Measurements from ENCODE around the gene ARID5B.
A peak's percentile ranks its signal among the peaks of the same experiment; 100 is the strongest.

ARID5B gene

DNA sequence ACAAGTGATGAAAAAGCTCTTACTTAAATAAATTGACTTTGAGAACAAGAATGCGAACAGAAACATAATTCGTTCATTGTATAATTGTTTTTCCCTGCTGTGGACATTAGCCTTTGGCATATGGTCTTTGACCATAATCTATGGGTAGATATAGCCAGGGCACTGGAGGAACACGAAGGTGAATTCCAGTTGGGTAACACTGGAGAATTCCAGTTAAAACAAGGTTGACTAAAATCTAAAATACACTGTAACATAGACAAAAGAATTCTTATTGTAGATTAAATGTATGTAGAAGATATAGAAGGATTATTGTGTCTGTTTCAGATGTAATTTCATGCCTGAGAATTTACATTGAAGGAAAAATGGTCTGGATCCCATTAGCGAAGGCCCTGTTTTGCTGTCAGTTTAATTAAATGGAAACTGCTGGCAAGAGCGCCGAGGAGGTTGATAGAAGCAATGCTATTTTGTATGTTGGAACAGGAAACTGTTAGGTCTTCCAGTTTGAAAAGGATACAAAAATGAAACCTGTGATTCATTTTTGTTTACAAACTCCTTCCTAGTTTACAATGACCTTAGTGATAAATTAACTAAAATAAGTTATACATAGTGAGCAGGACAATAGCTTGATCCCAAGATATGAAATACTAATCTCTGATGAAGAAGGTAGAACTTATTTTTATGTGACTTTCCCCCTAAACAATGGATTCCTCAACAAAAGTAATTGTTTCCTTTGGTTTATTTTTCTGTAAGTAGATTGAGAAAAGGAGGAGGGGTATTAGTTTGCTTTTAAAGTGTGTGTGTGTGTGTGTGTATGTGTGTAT, 68.9 kb downstream of the ARID5B start:
- Histone ChIP-seq H3K4me2 (ENCODE audit: low read depth, low read length, poor library complexity, severe bottlenecking) (peak overlapping the region; percentile 0), H3K4me3 (ENCODE audit: low read length, poor library complexity, severe bottlenecking) (no peak overlapping the region)

DNA sequence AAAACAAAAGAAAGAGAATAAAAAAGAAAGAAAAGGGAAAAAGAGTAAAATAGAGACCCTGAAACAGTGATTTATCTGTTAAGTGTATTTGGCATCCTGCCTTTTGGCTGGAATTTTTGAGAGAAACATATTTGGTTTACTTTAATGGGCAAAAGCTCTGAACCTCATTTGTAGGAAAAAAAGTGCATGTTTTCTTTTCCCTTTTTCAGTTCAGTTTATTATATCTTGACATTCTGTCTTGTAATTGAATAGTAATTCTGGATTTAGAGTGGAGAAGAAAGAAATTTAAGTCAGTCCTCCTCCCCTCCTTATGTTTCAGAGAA, 69.5 kb downstream of the ARID5B start:
- Histone ChIP-seq H3K4me2 (ENCODE audit: low read depth, low read length, poor library complexity, severe bottlenecking) (no peak overlapping the region), H3K9me2 (replicated peaks; ENCODE audit: low read depth, low read length) (no peaks in the 10 kb centered on the region), H3K9ac (ENCODE audit: low read depth, low read length, poor library complexity, severe bottlenecking) (no peak overlapping the region), H3K27me3 (ENCODE audit: insufficient read depth, low read length, poor library complexity, severe bottlenecking) (no peaks in the 10 kb centered on the region), H3K4me3 (ENCODE audit: low read length, poor library complexity, severe bottlenecking) (no peak overlapping the region), H3K36me3 (ENCODE audit: insufficient read depth, low read length) (peaks cover 61% of the 10 kb centered on the region), H3K9me3 (ENCODE audit: insufficient read depth, low read depth, low read length) (no peaks in the 10 kb centered on the region), H3F3A (ENCODE audit: low read depth) (no peaks in the 10 kb centered on the region; the same call in 1 of the 2 replicates), H3K79me2 (ENCODE audit: insufficient read depth, low read length) (peaks cover 99% of the 10 kb centered on the region), H2AFZ (ENCODE audit: low read length) (no peak overlapping the region), H4K20me1 (ENCODE audit: insufficient read depth, low read length, poor library complexity, severe bottlenecking) (peaks cover 14% of the 10 kb centered on the region), H3K4me1 (ENCODE audit: insufficient read depth, low read length, poor library complexity, severe bottlenecking) (peaks cover 31% of the 10 kb centered on the region)
- no peak for TF ChIP-seq EZH2phosphoT487 (IDR thresholded peaks at IDR 0.05; ENCODE audit: borderline replicate concordance)
- TF ChIP-seq, protein P1, sequence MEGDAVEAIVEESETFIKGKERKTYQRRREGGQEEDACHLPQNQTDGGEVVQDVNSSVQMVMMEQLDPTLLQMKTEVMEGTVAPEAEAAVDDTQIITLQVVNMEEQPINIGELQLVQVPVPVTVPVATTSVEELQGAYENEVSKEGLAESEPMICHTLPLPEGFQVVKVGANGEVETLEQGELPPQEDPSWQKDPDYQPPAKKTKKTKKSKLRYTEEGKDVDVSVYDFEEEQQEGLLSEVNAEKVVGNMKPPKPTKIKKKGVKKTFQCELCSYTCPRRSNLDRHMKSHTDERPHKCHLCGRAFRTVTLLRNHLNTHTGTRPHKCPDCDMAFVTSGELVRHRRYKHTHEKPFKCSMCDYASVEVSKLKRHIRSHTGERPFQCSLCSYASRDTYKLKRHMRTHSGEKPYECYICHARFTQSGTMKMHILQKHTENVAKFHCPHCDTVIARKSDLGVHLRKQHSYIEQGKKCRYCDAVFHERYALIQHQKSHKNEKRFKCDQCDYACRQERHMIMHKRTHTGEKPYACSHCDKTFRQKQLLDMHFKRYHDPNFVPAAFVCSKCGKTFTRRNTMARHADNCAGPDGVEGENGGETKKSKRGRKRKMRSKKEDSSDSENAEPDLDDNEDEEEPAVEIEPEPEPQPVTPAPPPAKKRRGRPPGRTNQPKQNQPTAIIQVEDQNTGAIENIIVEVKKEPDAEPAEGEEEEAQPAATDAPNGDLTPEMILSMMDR (conservative IDR thresholded peaks at IDR 0.05; ENCODE audit: low read length), result no peak

More for the DNA sequence above, 68.9 kb downstream of the ARID5B start:
- Histone ChIP-seq H4K20me1 (ENCODE audit: insufficient read depth, low read length, poor library complexity, severe bottlenecking) (peaks cover 16% of the 10 kb centered on the region), H3K79me2 (ENCODE audit: insufficient read depth, low read length) (peaks cover 99% of the 10 kb centered on the region), H3K9ac (ENCODE audit: low read depth, low read length, poor library complexity, severe bottlenecking) (no peak overlapping the region), H3K27me3 (ENCODE audit: insufficient read depth, low read length, poor library complexity, severe bottlenecking) (no peaks in the 10 kb centered on the region), H2AFZ (ENCODE audit: low read length) (no peak overlapping the region), H3K36me3 (ENCODE audit: insufficient read depth, low read length) (peaks cover 66% of the 10 kb centered on the region), H3F3A (ENCODE audit: low read depth) (no peaks in the 10 kb centered on the region; the same call in 1 of the 2 replicates), H3K9me2 (replicated peaks; ENCODE audit: low read depth, low read length) (no peaks in the 10 kb centered on the region), H3K4me1 (ENCODE audit: insufficient read depth, low read length, poor library complexity, severe bottlenecking) (peaks cover 37% of the 10 kb centered on the region), H3K9me3 (ENCODE audit: insufficient read depth, low read depth, low read length) (no peaks in the 10 kb centered on the region)
- TF ChIP-seq, protein P1 (conservative IDR thresholded peaks at IDR 0.05; ENCODE audit: low read length), result no peak
- TF ChIP-seq EZH2phosphoT487 (IDR thresholded peaks at IDR 0.05; ENCODE audit: borderline replicate concordance), result no peak

GRCh38 chr10:61973169-61973568, 71.7 kb downstream of the ARID5B start:
- no peak overlapping the region for H2AFZ ChIP-seq (ENCODE audit: low read length)
- H3K79me2 ChIP-seq (ENCODE audit: insufficient read depth, low read length), result peaks cover 85% of the 10 kb centered on the region
- H3K36me3 ChIP-seq (ENCODE audit: insufficient read depth, low read length), result peaks cover 46% of the 10 kb centered on the region
- H3K9ac ChIP-seq (ENCODE audit: low read depth, low read length, poor library complexity, severe bottlenecking), result no peak overlapping the region
- H3K4me3 ChIP-seq (ENCODE audit: low read length, poor library complexity, severe bottlenecking), result no peak overlapping the region
- H3K9me2 ChIP-seq (replicated peaks; ENCODE audit: low read depth, low read length), result no peaks in the 10 kb centered on the region
- TF ChIP-seq, protein P1 (conservative IDR thresholded peaks at IDR 0.05; ENCODE audit: low read length), result no peak
- TF ChIP-seq EZH2phosphoT487 (IDR thresholded peaks at IDR 0.05; ENCODE audit: borderline replicate concordance), result no peak
- H4K20me1 ChIP-seq (ENCODE audit: insufficient read depth, low read length, poor library complexity, severe bottlenecking), result peaks cover 5% of the 10 kb centered on the region
- H3K27me3 ChIP-seq (ENCODE audit: insufficient read depth, low read length, poor library complexity, severe bottlenecking), result no peaks in the 10 kb centered on the region
- no peaks in the 10 kb centered on the region; the same call in 1 of the 2 replicates for H3F3A ChIP-seq (ENCODE audit: low read depth)
- H3K4me2 ChIP-seq (ENCODE audit: low read depth, low read length, poor library complexity, severe bottlenecking), result no peak overlapping the region
- H3K4me1 ChIP-seq (ENCODE audit: insufficient read depth, low read length, poor library complexity, severe bottlenecking), result peaks cover 31% of the 10 kb centered on the region
- peaks cover 5% of the 10 kb centered on the region; the same call in 1 of the 2 replicates for H3K9me3 ChIP-seq (ENCODE audit: insufficient read depth, low read depth, low read length)
